SW480 (cell line): ENCODE results near the gene RPS19BP1.

Experiments
- DNase-seq: peaks from one replicate; pipeline ENCODE4 v3.0.0-alpha.2; 2016; ENCODE audit warnings: low spot score

Gene RPS19BP1

DNA sequence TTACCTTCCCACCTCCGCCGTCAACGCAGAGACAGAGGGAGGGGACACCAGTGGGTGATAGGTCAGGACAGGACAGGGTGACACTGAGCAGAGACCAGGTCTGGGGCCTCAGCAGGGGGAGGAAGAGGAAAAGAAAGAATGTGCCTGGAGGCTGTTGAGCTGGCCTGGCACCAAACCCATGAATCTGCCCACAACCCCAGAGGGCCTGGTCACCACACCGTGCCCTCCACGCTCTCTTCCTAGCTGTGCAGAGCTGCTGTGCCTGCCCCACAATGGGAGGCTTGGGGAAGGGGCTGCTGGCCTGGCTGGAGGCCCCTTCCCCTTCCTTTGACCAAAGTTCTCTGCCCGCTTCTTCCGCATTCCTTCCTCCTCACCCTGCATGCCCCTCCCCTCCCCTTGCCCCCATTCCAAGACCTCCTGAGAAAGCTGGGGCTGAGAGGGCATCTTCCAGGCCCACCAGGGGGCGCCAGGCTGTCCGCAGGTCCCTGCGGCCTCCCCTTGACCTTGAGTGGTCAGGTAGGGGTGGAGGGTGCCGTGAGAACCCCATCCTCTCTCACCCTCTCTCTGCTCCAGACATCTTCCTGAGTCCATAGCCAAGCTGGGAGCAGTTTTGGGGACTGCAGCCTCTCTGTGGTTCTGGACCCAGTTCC, 27.0 kb upstream of the RPS19BP1 start:
- DNase-seq, result no peak

DNA sequence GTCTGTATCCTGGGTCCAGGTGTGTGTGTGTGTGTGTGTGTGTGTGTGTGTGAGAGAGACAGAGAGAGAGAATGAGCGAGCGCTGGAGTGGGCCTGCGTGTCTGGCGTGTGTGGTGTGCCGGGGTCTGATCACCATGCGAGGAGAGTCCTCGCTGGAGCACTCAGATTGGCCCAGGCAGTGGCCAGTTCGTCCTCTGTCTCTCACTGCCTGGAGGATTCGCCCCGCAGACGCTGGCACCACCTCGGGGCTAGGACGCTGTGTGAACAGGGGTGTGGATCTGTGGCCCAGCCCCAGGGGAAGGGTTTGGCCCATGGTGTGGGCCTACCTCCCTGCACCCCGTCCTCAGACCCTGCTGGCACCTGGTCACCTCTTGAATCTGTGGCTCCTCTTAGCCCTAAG, 26.4 kb upstream of the RPS19BP1 start:
- DNase-seq, result no peak

DNA sequence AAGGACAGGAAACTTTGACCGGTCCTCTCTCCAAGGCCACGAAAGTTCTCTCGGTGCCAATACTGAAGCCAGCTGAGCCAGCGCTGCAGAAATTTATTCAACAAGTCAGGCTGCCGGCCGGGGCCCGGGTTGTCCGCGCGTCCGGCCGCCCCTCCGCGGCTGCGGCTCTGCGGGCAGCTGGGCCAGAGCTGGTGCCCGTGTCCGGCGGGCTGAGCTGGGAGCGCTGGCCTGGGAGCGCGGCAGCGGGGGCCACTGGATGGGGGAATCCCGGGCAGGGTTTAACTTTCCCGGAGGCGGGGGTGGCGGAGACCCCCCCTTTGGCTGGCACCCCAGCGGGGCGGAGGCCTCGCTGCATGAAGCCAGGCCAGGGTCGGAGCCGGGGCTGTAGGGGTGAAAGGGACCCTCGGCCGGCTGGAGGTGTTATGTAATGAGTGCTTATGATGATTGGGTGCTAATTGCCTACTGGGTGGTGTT, 25.7 kb upstream of the RPS19BP1 start:
- no peak for DNase-seq

DNA sequence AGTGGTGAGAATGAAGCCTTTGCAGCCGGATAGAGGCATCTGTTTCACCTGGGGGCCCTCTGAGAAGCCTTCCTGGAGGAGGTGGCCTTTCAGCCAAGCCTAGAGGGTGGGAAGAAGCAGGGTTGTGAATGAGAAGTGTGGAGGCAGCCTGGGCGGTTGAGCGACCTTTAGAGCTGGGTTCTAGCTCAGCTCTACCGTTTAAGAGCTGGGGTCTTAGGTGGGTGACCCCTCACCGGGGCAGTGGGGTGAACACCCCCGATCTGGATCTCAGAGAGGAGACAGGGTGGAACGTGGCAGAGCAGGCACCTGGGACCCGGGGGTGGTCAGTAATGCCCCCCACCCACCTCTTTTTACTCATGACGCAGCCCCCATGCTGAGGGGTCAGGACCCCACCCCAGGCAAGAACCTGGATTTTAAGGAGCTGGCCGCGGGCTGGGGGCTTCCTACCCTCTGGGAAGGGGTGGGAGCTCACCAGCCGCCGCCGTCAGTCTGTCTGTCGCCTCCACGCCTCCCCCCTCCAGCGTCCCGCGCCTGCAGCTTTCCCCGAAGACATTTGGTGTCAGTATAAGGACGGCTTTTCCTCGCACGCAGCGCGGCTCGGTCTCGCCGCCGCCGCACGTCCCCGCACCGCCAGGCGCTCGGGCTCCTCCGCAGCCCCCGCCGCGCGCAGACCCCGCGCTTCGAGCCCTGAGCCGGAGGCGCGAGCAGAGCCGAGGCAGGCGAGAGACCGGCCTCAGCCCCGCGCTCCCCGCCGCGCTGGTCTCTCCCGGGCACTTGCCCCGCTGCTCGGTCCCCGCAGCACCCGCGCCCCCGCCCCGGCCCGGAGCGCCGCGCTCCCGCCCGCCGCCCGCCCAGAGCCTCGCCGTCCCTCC, 24.7 kb upstream of the RPS19BP1 start:
- DNase-seq, result no peak

DNA sequence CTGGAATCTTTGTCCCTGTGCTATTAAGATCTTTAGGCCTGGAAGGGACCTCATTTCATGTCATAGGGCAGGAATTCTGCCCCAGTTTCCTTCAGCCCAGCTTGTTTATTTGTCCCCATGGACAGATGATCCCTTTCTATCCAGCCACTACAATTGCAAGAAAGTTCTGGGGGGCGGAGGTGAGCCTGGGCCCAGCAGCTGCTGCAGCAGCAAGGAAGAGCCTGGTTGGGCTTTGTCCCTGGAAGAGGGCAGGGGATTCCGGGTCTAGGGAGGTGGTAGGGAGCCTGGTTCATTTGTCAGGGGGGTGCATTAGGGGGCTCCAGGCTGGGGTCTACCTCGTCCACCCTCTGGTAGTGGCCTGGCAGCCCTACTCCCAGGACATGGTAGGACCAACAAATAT, 21.6 kb upstream of the RPS19BP1 start:
- DNase-seq, result no peak

DNA sequence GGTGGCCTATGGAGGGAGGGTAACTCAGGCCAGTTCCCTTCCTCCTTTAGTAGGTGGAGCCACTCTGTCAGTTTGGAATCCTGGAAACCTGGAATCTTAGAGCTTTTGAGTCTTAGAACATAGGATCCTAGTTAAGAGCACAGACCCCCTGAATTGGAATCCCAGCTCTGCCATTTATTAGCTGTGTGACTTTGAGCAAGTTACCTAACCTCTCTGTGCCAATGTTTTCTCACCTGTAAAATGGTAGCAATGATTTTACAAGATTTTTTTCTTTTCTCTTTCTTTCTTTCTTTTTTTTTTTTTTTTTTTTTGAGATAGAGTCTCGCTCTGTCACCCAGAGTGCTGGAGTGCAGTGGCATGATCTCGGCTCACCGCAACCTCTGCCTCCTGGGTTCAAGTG, 20.9 kb upstream of the RPS19BP1 start:
- no peak for DNase-seq

DNA sequence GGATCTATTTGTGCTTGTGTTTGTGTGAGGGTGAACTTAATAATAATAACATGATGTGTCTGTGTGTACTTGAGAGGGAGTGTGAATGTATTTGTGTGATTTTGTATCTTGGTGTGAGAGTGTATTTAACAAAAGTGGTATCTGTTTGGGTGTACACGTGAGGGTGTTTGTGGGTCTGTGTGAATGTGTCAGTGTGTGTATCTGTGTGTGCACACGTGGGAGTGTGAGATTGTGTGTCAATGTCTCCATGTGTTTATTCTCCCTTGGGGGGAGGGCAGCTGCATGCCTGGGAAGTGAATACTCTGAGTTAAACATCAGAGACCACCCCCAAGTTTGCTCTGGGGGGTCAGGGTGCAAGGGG, 15.0 kb upstream of the RPS19BP1 start:
- no peak for DNase-seq

DNA sequence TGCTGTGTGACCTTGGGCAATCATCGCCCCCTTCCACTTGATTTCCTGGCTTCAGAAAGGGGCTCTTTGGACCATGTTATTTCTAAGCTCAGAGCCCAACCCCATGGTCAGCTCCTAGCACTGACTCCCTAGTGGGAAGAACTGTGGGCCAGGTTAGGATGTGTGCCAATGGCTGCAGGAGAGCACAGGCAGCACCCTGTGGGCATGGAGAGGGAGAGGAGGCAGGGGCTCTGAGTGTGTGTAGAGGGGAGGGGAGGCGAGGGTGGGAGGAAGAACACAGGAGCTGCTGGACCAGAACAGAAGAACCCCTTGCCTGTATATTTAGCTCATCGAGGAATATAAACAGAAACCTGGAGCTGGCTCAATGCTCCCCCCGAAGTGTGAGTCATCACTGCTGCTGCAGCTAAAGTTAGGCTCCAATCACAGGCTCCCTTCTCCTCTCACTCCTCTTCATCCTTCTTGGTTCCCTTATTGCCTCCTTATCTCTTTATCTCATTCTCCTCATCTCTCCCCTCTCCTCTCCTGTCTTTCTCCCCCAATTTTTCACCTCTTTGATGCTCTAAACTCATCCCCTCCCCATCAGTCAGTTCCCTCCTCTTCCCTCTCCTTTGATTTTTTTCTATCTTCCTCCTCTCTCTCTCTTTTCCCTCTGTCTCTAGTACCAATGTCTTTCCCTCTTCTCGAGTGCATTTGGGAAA, 14.5 kb upstream of the RPS19BP1 start:
- DNase-seq, result no peak

DNA sequence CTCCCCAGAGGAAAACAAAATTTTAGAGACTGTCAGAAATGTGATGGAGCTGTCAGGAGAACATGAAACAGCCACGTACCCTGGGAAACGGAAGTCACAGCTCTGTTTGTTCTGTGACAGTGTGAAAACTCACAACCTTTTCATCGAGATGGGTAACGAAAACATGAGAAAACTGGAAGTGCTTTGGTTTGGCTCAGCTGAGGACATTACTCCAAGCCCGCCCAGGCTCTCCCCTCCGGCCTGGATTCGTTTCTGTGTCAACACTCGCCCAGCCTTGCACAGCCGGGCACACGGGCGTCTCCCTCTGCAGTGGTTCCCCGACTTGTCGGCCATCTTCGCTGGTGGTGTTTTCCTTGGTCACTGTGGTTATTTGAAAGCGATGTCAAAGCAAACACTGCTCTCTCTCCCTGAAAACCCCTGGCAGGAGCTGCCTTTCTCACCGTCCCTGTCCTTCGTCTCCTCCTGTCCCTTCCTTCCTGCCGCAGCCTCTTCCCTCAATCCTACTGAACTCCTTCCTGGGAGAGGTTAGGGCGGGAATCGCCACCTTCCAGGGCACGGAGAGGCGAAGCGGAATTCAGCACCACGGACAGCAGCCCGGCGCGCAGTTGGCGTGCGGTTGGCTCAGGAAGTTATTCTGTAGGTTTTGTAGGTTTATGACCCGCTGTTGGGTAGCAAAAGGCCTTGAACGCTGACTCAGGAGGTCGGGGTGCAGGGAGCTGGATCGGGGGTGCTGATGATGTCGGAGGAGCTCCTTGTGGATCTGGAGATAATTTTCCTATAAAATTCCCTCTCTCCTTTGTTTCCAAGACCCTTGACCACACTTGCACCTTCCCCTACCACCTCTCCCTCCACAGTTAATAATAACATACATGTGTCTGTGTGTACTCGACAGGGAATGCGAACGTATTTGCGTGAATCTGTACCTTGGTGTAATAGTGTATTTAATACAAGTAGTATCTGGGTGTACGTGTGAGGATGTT, 13.1 kb upstream of the RPS19BP1 start:
- no peak for DNase-seq

DNA sequence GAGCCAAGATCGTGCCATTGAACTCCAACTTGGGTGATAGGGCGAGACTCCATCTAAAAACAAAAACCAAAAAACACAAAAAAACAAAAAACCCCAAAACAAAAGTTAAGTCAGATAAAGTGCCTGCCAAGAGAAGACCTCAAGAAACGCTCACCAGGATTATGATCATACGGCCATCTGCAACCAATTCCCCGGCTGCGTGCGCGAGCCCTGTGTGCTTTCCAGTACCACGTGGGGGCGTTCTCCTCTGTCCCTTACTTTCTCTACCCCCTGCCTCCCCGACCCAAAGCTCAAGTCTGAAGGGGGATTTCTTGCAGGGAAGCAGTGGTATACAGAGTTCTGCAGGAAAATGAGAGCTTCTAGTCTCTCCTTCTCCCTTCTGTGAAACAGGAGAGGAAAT, 10.5 kb upstream of the RPS19BP1 start:
- no peak for DNase-seq

DNA sequence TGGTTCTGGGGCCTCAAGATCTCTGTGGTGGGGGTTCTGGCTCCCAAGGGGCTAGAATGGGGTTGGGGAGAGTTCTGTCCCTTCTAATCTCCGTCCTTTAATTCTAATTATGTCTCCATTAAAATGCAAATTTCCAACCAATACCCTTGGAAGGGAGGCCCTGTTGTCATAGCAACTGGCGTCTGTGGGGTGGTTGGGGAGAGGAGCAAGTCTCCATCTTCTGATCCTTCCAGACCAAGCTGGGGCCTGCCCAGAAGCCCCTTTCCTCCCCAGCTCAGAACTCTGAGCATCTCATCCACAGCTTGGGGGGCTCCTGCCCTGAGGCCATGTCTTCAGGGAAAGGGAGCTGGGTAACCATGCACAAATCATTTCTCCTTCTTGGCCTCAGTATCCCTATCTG, 5.4 kb upstream of the RPS19BP1 start:
- no peak for DNase-seq

DNA sequence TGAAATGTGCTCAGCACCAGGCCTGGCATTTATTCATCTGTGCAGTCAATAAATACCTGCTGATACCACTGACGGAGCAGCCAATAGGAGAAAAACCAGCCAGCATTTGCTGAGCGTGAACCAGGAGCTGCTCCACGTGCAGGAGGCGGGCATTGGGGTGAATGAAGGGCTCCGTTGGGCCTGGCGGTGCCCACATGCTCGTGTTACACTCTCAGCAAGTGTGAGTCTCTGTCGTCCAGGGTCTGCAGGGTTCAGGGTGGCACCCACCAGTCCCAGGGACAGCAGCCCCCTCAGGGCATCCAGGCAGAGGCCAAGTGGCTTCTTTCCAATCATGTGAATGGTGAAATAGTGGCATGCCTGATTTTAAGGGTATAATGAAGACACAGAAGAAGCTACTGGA, 4.2 kb upstream of the RPS19BP1 start:
- no peak for DNase-seq

DNA sequence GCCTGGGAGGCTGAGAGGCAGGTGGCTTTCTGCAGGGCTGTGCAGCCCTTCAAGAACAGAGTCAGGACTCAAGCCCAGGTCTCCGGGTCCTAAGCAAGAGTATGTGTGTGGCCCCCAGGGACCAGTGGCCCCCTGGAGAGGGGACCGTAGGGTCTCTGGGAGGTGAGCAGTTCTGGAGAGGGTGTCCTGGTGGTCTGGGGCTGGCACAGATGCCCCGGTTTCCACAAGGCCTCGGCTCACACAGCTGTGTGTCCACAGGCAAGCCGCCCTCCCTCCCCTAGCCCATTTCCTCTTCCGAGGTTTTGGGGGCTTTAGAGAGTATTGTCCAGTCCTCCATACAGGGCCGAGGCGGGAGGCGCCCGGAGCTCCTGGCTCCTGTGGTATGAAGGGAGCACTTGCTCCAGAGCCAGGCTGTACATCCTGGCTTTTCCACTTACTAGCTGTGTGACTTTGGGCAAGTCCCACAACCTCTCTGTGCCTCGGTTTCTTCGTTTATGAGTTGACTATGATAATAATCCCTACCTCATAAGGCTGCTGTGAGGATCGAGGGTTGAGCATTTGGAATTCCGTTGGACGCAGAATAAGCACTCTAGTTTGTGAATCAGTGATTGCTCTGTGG, 3.4 kb upstream of the RPS19BP1 start:
- DNase-seq, result no peak

DNA sequence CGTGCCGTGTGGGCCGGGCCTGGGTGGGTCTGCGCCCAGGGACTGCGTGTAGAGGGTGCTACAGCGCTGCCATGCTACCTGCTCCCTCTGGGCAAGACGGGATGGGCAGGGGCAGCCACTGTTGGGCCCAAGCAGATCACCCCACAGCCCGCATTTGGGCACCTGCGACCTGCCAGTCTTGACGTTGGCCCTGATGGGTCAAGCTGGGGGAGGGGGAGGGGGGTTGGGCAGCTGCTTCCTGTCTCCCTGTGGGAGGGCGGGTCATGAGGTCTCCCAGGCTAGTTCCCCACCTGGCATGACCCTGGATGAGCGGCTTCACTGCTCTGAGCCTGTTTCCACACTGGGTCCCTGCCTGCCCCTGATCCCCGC, 2.8 kb upstream of the RPS19BP1 start:
- DNase-seq, result no peak

DNA sequence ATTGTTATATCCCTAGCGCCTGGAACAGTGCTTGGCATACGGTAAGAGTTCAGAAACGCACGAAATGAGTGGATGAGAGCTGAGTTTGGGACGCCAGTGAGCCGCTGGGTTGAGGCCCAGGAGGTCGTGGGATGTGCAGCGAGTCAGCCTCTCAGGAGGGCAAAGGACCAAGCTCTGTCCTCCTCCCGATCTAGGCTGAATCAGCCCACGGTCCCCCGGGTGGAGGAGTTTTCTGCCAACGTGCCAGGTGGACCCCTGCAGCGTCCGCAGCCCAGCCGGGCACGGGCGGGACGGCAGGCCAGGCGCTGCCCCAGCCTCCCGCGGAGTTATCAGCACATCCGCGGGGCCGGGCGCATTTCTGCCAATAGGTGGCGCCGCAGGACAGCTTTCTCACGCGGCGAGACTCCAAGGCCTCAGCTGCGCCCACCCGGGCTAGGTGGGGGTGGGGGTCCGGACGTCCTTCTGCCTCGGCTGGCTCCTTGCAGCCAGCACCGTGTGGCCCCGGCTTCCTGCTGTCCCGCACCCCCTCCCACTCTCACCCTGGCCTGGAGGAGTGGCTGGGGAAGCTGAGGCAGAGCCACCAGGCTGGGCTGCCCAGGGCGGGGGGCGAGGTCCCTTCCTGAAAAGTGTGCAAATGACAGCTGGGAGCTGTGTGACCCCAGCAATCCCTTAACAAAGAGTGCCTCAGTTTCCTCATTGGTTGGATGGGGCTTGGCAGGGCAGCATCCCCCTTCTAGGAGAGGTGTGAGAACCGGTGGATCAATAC, 2.2 kb upstream of the RPS19BP1 start:
- DNase-seq, result peak; percentile 49

DNA sequence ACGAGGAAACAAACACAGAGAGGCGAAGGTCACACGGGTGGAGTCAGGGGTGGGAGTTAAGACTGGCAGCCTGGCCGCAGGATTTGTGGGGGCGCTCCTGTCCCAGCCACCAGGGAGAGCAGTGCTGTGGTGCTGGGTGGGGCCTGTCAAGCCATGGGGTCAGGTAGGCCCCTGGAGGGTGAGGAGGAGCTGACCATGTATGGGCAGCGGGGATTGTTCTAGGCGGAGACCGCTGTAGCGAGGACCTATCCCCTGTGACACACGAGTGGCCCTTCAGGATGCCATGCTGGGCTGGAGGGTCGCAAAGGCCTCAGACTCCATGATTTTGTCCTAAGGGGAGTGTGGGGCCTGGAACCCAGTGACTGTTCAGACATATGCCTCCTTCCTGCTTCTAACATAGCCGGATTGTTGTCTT, 1.6 kb upstream of the RPS19BP1 start:
- DNase-seq, result no peak

DNA sequence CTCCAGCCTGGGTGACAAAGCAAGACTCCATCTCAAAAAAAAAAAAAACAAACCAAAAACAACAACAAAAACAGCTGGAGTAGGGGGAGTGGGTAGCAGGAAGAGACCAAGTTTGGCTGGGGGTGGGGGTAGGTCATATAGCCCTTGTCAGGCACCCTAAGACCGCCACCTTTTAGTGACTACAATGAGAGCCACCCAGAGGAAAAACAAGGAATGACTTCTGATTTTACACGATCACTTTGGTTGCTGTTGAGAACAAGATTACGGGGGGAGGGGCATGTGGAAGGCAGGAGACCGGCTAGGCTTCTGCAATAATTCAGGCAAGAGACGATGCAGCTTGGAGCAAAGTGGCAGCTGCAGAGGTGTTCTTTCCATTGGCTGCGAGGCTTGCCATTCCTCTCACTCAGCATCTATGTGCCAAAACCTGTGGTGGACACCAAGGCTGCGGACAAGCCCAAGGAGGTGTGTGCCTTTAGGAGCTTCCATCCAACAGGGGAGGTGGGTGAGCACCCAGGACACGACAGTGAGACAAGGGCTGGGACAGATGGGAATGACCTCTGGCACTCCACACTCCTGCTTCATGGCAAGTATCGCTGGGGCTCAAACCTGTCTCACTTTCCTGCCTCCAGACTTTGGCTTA, 1.7 kb downstream of the RPS19BP1 start:
- DNase-seq, result no peak

DNA sequence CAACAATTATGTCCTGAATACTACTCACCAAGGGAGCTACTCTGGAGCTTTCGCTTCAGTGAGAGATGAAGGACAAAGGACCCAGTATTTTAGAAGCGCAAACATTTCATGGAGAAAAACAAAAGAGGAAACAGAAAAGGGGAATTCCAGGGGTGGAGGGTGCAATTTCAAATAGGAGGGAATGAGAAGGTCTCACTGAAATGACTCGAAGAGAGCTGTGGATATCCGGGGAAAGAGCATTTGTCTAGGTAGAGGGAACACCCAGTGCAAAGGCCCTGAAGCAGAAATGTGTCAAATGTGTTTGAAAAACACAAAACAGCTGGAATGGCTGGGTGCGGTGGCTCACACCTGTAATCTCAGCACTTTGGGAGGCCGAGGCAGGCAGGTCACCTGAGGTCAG, 2.4 kb downstream of the RPS19BP1 start:
- DNase-seq, result no peak

DNA sequence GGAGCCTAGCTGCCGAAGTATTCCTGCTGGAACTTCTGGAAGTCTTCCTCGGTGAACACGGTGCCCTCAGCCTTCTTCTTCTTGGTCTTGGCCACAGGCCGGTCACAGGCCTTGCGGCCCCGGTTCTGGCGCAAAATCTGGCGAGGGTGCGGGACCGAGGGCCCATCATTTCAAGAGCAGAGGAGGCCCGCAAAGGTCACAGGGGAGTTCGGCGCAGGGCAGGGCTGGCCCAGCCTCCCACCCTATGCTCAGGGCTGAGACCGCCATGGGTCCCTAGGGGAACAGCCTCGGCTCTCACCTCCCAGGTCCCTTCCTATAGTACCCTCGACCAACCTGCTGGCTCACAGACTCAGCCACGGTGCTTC, 3.1 kb downstream of the RPS19BP1 start:
- DNase-seq, result no peak
